Activated T-helper 17 cell treated with anti-CD3 and anti-CD28 coated beads, Interleukin-2, amount 50 U/mL, for 72 hours (primary cell): ENCODE data around the gene SLC25A47. TPM values are rescaled to one million over a fixed set of nuclear protein-coding genes. Genes with fewer than 3 reads are reported as not detected.
"Not testable (repeated sequence)": the region's sequence is repeated elsewhere in the genome, so short reads cannot be mapped to it uniquely, and the experiment has no call there.

Experiments used
- ATAC-seq: fragments of 150-1000 bp; cut with Tn5 transposase; replicated peaks from 2 replicates; pipeline ENCODE4 v1.10.0; 2021; ENCODE audit warnings: mild to moderate bottlenecking, moderate library complexity
- H3K27ac Mint-ChIP-seq: one replicate; pipeline ENCODE4 v1.8.0; 2022; ENCODE audit warnings: mixed read lengths
- H3K27me3 Mint-ChIP-seq: one replicate; pipeline ENCODE4 v1.8.0; 2022; ENCODE audit warnings: mixed read lengths
- H3K36me3 Mint-ChIP-seq: one replicate; pipeline ENCODE4 v1.8.0; 2022; ENCODE audit warnings: low read depth, mild to moderate bottlenecking, mixed read lengths
- H3K4me1 Mint-ChIP-seq: one replicate; pipeline ENCODE4 v1.8.0; 2022; ENCODE audit warnings: mixed read lengths
- H3K4me3 Mint-ChIP-seq: one replicate; pipeline ENCODE4 v1.8.0; 2022; ENCODE audit warnings: mild to moderate bottlenecking, mixed read lengths
- H3K9me3 Mint-ChIP-seq: one replicate; pipeline ENCODE4 v1.8.0; 2022; ENCODE audit warnings: mixed read lengths
- total RNA-seq, 2 donors: library from RNA; stranded (reverse); gene quantifications; one replicate each; pipeline ENCODE4 v1.2.3, GENCODE V29; 2022

SLC25A47 gene
- total RNA-seq, 2 donors from 2014 or later, result not detected

- H3K9me3 Mint-ChIP-seq, result no peaks in the 10 kb centered on the region
- H3K4me1 Mint-ChIP-seq, result no peaks in the 10 kb centered on the region
- peaks cover 7% of the 10 kb centered on the region for H3K27me3 Mint-ChIP-seq
- H3K36me3 Mint-ChIP-seq, result no peaks in the 10 kb centered on the region
- no peak overlapping the region for H3K27ac Mint-ChIP-seq
- no peak for ATAC-seq
- H3K4me3 Mint-ChIP-seq, result peak overlapping the region; percentile 47
Measured at GRCh38 chr14:100306998-100307765, 16.0 kb upstream of the SLC25A47 start.

- H3K4me1 Mint-ChIP-seq, result no peaks in the 10 kb centered on the region
- no peak overlapping the region for H3K27ac Mint-ChIP-seq
Measured at GRCh38 chr14:100307766-100308426, 15.2 kb upstream of the SLC25A47 start.

GRCh38 chr14:100308427-100308792 is 14.7 kb upstream of the SLC25A47 start:
- H3K9me3 Mint-ChIP-seq, H3K27me3 Mint-ChIP-seq, H3K4me3 Mint-ChIP-seq, H3K4me1 Mint-ChIP-seq, ATAC-seq, H3K36me3 Mint-ChIP-seq, H3K27ac Mint-ChIP-seq: not testable (repeated sequence)

More at GRCh38 chr14:100307766-100308426, 15.2 kb upstream of the SLC25A47 start:
- no peaks in the 10 kb centered on the region for H3K9me3 Mint-ChIP-seq
- H3K36me3 Mint-ChIP-seq, result no peaks in the 10 kb centered on the region
- H3K4me3 Mint-ChIP-seq, result peak overlapping the region; percentile 47
- H3K27me3 Mint-ChIP-seq, result peaks cover 7% of the 10 kb centered on the region
- ATAC-seq, result no peak

GRCh38 chr14:100309028-100309737 is 14.0 kb upstream of the SLC25A47 start:
- Mint-ChIP-seq H3K4me1 (no peaks in the 10 kb centered on the region), H3K36me3 (no peaks in the 10 kb centered on the region), H3K27me3 (peaks cover 7% of the 10 kb centered on the region), H3K4me3 (no peak overlapping the region), H3K27ac (no peak overlapping the region), H3K9me3 (no peaks in the 10 kb centered on the region)
- ATAC-seq, result no peak

- H3K27ac Mint-ChIP-seq, H3K27me3 Mint-ChIP-seq, H3K36me3 Mint-ChIP-seq, ATAC-seq, H3K4me1 Mint-ChIP-seq, H3K4me3 Mint-ChIP-seq, H3K9me3 Mint-ChIP-seq: not testable (repeated sequence)
Measured at GRCh38 chr14:100312110-100312876, 10.8 kb upstream of the SLC25A47 start.

- Mint-ChIP-seq H3K27ac (no peak overlapping the region), H3K9me3 (no peaks in the 10 kb centered on the region)
- ATAC-seq, result no peak
Measured at GRCh38 chr14:100312877-100313400, 10.2 kb upstream of the SLC25A47 start.

GRCh38 chr14:100313464-100314230 is 9.5 kb upstream of the SLC25A47 start:
- H3K9me3 Mint-ChIP-seq, result no peaks in the 10 kb centered on the region
- H3K27me3 Mint-ChIP-seq, result no peaks in the 10 kb centered on the region
- no peak overlapping the region for H3K4me3 Mint-ChIP-seq
- no peak overlapping the region for H3K27ac Mint-ChIP-seq
- H3K4me1 Mint-ChIP-seq, result no peaks in the 10 kb centered on the region
- H3K36me3 Mint-ChIP-seq, result no peaks in the 10 kb centered on the region
- ATAC-seq, result no peak

More at GRCh38 chr14:100312877-100313400, 10.2 kb upstream of the SLC25A47 start:
- H3K4me3 Mint-ChIP-seq, result no peak overlapping the region
- H3K36me3 Mint-ChIP-seq, result no peaks in the 10 kb centered on the region
- no peaks in the 10 kb centered on the region for H3K27me3 Mint-ChIP-seq
- no peaks in the 10 kb centered on the region for H3K4me1 Mint-ChIP-seq

GRCh38 chr14:100314724-100315123 is 8.4 kb upstream of the SLC25A47 start:
- no peak overlapping the region for H3K4me3 Mint-ChIP-seq
- H3K27ac Mint-ChIP-seq, result no peak overlapping the region
- peaks cover 5% of the 10 kb centered on the region for H3K4me1 Mint-ChIP-seq
- H3K36me3 Mint-ChIP-seq, result no peaks in the 10 kb centered on the region
- no peak for ATAC-seq
- H3K9me3 Mint-ChIP-seq, result no peaks in the 10 kb centered on the region
- H3K27me3 Mint-ChIP-seq, result no peaks in the 10 kb centered on the region

GRCh38 chr14:100317389-100317788 is 5.8 kb upstream of the SLC25A47 start:
- no peak for ATAC-seq
- Mint-ChIP-seq H3K27me3 (no peaks in the 10 kb centered on the region), H3K27ac (no peak overlapping the region)

GRCh38 chr14:100317912-100318808 is 5.0 kb upstream of the SLC25A47 start:
- Mint-ChIP-seq H3K27ac (no peak overlapping the region), H3K4me1 (peaks cover 5% of the 10 kb centered on the region), H3K4me3 (peak overlapping the region; percentile 69), H3K36me3 (no peaks in the 10 kb centered on the region), H3K27me3 (no peaks in the 10 kb centered on the region), H3K9me3 (no peaks in the 10 kb centered on the region)
- peak; percentile 92 for ATAC-seq

More at GRCh38 chr14:100317389-100317788, 5.8 kb upstream of the SLC25A47 start:
- peaks cover 5% of the 10 kb centered on the region for H3K4me1 Mint-ChIP-seq
- H3K9me3 Mint-ChIP-seq, result no peaks in the 10 kb centered on the region
- H3K4me3 Mint-ChIP-seq, result peak overlapping the region; percentile 69
- H3K36me3 Mint-ChIP-seq, result no peaks in the 10 kb centered on the region

GRCh38 chr14:100320157-100320856 is 2.8 kb upstream of the SLC25A47 start:
- H3K36me3 Mint-ChIP-seq, result no peaks in the 10 kb centered on the region
- peaks cover 5% of the 10 kb centered on the region for H3K4me1 Mint-ChIP-seq
- no peak for ATAC-seq
- H3K27ac Mint-ChIP-seq, result no peak overlapping the region
- H3K9me3 Mint-ChIP-seq, result no peaks in the 10 kb centered on the region
- no peak overlapping the region for H3K4me3 Mint-ChIP-seq
- H3K27me3 Mint-ChIP-seq, result no peaks in the 10 kb centered on the region

- H3K4me1 Mint-ChIP-seq, result peaks cover 5% of the 10 kb centered on the region
- no peak overlapping the region for H3K27ac Mint-ChIP-seq
- H3K36me3 Mint-ChIP-seq, result no peaks in the 10 kb centered on the region
- H3K4me3 Mint-ChIP-seq, result no peak overlapping the region
- no peak for ATAC-seq
- no peaks in the 10 kb centered on the region for H3K9me3 Mint-ChIP-seq
- H3K27me3 Mint-ChIP-seq, result no peaks in the 10 kb centered on the region
Measured at GRCh38 chr14:100321473-100322137, 1.5 kb upstream of the SLC25A47 start.
